HepG2 (cell line): ENCODE measurements around the gene AXDND1. TPM values are rescaled to one million over a fixed set of nuclear protein-coding genes. Genes with fewer than 3 reads are reported as not detected.

ENCODE experiments used
- ARID5B ChIP-seq: IDR thresholded peaks from 2 replicates; pipeline ENCODE4 v1.4.0; 2020; ENCODE audit warnings: mild to moderate bottlenecking, missing genetic modification reagents
- FOXP1 ChIP-seq, 2 experiments: fragments of 450-650 bp in 1 of 2; IDR thresholded peaks; 2 replicates each; pipeline ENCODE4 v1.6.1; 2017 to 2018; ENCODE audit warnings: antibody characterized with exemption in 1 of 2
- FOXP4 ChIP-seq: sonication (generic); formaldehyde crosslinking; IDR thresholded peaks from 2 replicates; pipeline ENCODE4 v1.4.0; 2020; ENCODE audit warnings: missing genetic modification reagents
- HDAC1 ChIP-seq: sonication (generic); formaldehyde crosslinking; IDR thresholded peaks from 2 replicates; pipeline ENCODE4 v1.5.1; 2020; ENCODE audit warnings: mild to moderate bottlenecking, missing genetic modification reagents
- MED1 ChIP-seq: sonication (generic); formaldehyde crosslinking; IDR thresholded peaks from 2 replicates; pipeline ENCODE4 v1.4.0; 2020; ENCODE audit warnings: missing genetic modification reagents
- MXI1 ChIP-seq: IDR thresholded peaks from 3 replicates; pipeline ENCODE4 v1.6.1; 2012; ENCODE audit warnings: low read depth, low read length, inconsistent platforms, borderline replicate concordance
- RXRB ChIP-seq: IDR thresholded peaks from 2 replicates; pipeline ENCODE4 v1.6.1; 2016; ENCODE audit warnings: borderline replicate concordance, missing genetic modification reagents, missing compliant biosample characterization
- TBX3 ChIP-seq: fragments of 450-650 bp; IDR thresholded peaks from 2 replicates; pipeline ENCODE4 v1.6.1; 2017; ENCODE audit warnings: antibody characterized with exemption, mild to moderate bottlenecking, inconsistent platforms, borderline replicate concordance
- USF2 ChIP-seq, 2 experiments: sonication (generic) in 1 of 2; formaldehyde crosslinking in 1 of 2; IDR thresholded peaks; 2 replicates each; pipeline versions ENCODE4 v1.5.1 to v1.6.1; 2011 to 2020; ENCODE audit warnings: borderline replicate concordance in 1 of 2, low read depth in 1 of 2, low read length in 1 of 2, mild to moderate bottlenecking in 1 of 2, missing genetic modification reagents in 1 of 2, moderate library complexity in 1 of 2
- ZBTB20 ChIP-seq: sonication (generic); formaldehyde crosslinking; IDR thresholded peaks from 2 replicates; pipeline ENCODE4 v1.8.1; 2023; ENCODE audit warnings: missing genetic modification reagents, low read depth, mild to moderate bottlenecking, borderline replicate concordance
- ZBTB37 ChIP-seq: sonication (generic); formaldehyde crosslinking; IDR thresholded peaks from 2 replicates; pipeline ENCODE4 v1.4.0; 2020; ENCODE audit warnings: mild to moderate bottlenecking, missing genetic modification reagents
- ZNF331 ChIP-seq: sonication (generic); formaldehyde crosslinking; IDR thresholded peaks from 2 replicates; pipeline ENCODE4 v1.4.0; 2020; ENCODE audit warnings: missing genetic modification reagents
- ZNF597 ChIP-seq: sonication (generic); formaldehyde crosslinking; IDR thresholded peaks from 2 replicates; pipeline ENCODE4 v1.5.0; 2020; ENCODE audit warnings: missing genetic modification reagents
- polyA plus RNA-seq, 8 experiments: library from polyadenylated mRNA; depleted of rRNA in 3 of 8; stranded (reverse) in 7 of 8; unstranded in 1 of 8; fragments of >200 nt; fragmentation: Illumina TruSeq in 4 of 8; extraction: Trizol in 4 of 8; gene quantifications; 2 replicates each; pipeline versions ENCODE4 v1.2.1 to v1.2.3, GENCODE V29; 2011 to 2016; ENCODE audit warnings: low read depth in 4 of 8, missing spikeins in 1 of 8, mixed read lengths in 1 of 8; ENCODE audit not compliant: insufficient read depth in 1 of 8
- total RNA-seq, 5 experiments: library from RNA; depleted of rRNA; stranded (reverse); fragments of >200 nt; fragmentation: Illumina TruSeq; extraction: Trizol; gene quantifications; 2 replicates each; pipeline ENCODE4 v1.2.3, GENCODE V29; 2016; ENCODE audit warnings: low read depth in 1 of 5

AXDND1 gene
- total and polyA plus RNA-seq, 2 of the 13 experiments (the other 11 are each of a cell fraction or from before 2014, with no cell fraction given): 0.15 to 0.40 TPM

- TF ChIP-seq FOXP4 (0 out of 2 replicates have a peak, but pooled peaks have one; percentile 17), ZNF597 (CRISPR knock-in tag) (no peak), ZBTB37 (CRISPR knock-in tag) (peak; percentile 86), MXI1 (peak; percentile 24; the same call in 1 of the 3 replicates), TBX3 (peak; percentile 58; the same call in 1 of the 2 replicates), FOXP1 (IDR thresholded peaks at IDR 0.05) (0 out of 2 replicates have a peak, but pooled peaks have one; percentile 22), FOXP1 (CRISPR knock-in tag; IDR thresholded peaks at IDR 0.05) (peak; percentile 65), MED1 (CRISPR knock-in tag) (0 out of 2 replicates have a peak, but pooled peaks have one; percentile 22), ZBTB20 (CRISPR knock-in tag) (no peak), ARID5B (CRISPR knock-in tag) (peak; percentile 40; the same call in 1 of the 2 replicates), RXRB (peak; percentile 61), HDAC1 (CRISPR knock-in tag) (0 out of 2 replicates have a peak, but pooled peaks have one; percentile 32), USF2 (IDR thresholded peaks at IDR 0.05; ENCODE audit: low read depth, low read length) (no peak), USF2 (CRISPR knock-in tag; IDR thresholded peaks at IDR 0.05; ENCODE audit: borderline replicate concordance) (no peak), ZNF331 (CRISPR knock-in tag) (0 out of 2 replicates have a peak, but pooled peaks have one; percentile 11)
These were observed 22.9 kb upstream of the AXDND1 start (continued) for GRCh38 chr1:179342740-179343404.
